ENCODE results near the gene LCN1.

The LCN1 gene

DNA sequence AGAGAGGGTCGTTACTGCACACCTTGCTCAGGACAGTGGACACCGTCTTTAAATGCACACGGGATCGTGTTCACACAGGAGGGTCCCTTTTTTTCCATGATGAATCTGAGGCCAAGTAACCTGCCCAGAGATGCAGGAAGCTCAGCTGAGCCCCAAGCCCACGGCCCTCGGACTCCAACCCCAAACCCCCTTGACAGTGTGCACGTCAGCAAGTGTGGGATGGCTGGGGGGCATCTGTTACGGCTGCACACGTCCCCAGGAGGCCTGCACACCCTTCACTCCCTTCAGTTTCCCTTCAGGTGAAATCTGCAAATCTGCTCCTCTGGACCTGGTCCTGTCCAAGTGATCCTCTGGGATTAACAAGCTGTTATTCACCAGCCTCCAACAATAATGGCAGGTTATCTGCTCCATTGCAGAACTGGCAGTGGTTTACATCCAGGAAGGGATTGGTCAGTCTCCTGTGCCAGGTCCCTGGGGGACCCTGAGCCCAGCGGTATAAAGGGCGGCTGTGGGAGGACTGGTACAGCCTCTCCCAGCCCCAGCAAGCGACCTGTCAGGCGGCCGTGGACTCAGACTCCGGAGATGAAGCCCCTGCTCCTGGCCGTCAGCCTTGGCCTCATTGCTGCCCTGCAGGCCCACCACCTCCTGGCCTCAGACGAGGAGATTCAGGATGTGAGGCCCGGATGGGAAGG is at the start of gene LCN1:
TSS of gene LCN1 (plus strand) at position 525 of the 692 bp plus-strand sequence. CDS start at position 583, 58 bp downstream.
- no peak for DNase-seq

DNA sequence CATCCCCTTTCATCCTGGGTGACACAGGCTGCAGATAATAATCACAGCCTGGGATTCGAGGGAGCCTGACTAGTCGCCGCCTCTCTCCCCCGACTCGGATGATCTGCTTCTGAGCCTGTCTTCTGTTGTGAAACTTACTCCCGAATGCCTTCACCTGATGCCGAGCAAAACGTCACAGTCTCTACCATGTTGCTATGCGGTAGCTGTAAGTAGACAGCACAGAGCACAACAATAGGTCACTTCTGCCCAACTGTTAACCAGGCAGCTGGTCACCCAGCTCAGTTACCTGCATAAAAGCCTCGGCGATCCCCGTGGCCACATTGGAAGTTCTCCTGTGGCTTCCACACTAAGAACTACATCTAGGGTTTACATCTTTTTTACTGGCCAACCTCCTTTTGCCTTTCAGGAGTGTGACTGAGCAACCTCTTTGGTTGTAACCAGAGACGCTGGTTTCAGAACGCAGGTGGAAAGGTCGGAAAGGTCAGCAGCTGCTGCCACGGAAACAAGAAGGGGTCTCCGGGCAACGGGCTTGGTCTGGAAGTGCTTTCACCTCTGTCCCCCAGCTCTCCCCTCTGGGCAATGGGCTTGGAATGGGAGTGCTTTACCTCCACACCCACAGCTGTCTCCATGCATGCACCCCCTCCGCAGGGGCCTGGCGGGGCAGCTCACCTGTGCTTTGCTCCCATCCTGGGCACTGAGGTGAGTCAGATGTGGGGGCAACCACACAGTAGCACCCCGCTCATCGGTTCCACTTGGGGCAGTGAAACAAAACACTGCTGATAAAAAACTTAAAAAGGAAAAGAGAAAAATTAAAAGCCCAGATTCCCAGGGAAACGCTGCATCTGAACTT is 49.2 kb upstream of the LCN1 start:
- no peak for DNase-seq

DNA sequence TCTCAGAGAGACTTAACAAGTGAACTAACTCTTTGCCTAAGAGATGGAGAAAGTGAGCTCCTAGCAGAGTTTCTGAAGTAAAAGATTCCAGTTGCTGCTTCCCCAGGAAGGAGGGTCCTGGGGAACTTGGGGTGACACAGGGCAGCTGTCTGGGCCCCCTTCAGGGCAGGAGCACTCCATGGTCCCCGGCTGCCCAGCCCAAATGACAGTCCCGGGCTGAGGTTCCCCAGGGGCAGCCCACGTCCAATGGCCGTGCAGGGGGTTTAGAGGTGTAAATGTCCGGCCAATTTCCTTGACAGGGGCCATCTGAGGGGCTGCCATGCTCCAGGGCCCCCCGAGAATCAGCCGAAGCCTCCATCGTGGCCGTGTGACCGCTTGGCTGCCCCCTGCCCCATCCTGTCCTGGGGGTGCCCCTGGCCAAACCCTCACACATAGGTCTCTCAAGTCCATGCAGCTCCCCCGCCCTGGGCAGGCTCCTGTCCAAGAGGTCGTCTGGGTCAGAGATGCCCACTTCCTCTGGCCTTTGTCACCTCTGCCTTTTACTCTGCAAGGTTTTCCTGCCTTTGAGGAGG is 47.2 kb upstream of the LCN1 start:
- no peak for DNase-seq

DNA sequence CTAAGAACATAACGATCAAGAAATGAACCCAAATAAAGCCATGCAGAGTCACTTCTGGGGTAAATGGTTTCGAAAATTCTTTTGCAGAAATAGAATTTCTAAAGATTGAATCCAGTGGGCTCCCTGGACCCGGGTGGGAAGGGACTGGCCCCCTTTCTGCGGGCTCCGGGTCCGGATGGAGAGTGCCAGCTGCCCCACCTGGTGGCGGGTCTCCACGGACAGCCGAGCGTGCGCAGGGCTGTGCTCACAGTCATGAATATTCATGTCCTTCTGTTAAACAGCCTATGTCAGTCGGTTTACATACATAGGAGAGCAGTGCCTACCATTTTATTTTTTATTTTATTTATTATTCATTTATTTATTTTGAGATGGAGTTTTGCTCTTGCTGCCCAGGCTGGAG is 46.3 kb upstream of the LCN1 start:
- no peak for DNase-seq

DNA sequence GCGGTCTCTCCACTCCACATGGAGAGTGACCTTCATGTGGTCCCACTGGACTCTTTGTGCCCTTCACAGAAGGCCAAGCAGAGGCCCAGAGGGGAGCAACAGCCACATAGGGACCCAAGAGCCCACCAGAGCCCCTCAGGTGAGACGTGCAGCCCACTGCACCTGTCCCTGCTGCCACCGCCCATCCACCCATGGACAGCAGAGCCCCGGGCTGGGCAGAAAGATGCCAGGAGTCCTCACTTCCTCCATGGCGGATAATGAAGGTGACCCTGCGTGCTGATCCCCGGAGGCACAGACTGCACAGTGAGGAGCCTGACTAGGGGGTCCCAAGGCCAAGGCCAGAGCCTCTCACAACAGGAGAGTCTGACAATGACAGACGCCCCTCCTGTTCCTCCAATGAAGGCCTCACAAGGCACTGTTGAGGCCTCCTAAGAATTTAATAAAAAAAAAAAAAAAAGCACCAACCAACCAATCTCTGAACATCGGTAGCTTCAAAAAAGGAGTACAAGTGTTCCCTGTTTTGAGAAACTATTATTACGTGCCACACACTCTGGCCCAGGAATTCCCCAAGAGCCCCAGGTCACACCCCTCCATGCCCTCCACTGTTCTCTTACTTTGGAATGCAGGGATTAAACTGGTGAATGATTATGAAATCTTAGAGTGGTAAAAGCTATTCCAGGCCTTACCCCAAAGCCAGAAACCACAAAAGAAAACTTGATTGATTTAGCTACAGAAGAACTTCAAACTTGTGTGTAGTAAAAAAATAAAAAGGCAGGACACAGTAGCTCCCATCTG is 44.5 kb upstream of the LCN1 start:
- DNase-seq, result no peak

DNA sequence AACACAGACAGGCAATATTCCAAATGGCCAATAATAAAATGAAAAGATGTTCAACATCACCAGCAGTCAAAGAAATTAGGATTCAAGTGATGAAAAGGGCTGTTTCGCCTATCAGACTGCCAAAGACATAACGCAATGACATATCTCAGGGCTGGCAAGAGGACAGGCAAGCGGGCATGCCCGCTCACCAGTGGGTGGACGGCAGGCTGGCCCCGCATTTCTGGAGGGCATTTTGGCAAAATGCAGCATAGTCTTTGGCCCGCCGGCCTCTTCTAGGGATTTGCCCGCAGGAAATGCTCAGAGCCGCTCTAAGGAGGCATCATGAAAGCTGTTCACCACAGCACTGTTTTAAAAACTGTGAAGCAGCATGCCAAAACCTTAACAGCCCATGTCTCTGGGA is 43.0 kb upstream of the LCN1 start:
- no peak for DNase-seq

DNA sequence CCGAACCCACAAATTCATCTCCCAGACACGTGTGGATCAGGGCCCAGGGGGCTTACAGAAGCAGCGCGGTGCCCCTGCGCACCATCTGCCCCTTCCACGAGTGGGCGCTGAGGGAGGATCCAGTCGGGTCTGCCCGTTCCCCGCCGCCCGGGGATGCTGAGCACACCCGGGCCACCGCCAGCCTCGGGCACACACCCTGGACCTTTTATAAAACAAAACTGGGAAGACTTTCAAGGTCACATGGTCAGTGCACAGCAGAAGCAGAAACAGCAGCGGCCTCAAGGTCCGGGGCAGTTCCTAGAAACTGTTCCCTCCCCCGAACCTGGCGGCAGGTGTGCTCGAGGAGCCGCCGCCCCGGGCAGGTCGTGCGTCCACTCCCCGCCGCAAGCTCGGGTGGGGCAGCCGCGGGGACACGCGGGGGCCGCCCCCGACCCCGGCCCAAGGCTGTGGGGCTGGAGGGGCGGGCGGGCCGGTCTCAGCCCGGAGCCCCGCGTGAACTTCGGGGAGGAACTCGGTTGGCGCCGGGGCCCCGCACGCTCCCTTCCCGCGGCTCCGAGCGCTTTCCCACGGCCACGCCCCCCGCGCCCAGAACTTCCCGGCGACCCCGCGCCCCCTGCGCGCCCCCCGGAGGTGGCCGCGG is 42.3 kb upstream of the LCN1 start:
- DNase-seq, result no peak

DNA sequence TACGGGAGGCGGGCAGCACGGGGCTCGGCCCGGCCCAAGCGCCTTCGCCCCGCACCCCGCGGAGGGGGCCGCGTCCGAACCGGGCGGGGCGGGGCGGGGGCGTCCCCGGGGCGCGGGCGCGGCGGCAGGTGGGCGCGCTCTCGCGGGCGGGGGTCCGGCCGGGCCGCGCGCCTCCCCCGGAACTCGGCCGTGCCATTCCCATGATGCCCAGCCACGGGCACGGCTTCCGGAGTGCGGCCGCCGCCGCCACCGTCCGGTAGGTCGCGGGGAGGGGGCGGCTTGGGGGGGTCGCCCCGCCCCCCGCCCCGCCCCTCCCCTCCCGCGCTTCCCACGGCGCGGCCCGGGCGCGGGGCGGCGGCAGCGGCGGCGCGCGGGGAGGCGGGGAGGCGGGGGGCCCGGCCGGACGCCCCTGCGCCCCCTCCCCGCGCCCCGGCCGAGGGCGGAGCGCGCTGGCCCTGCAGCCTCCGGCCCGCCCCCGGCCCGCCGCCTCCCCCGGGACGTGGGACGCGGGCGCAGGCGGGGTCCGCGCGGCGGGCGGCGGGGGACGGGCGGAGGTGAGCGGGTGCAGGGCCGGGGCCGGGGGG is 41.7 kb upstream of the LCN1 start, which contains the start of gene PPP1R26:
TSS of gene PPP1R26 (plus strand) at position 314 of the 584 bp plus-strand sequence. CDS start 4,729 bp downstream, outside the sequence.
- DNase-seq, result no peak

DNA sequence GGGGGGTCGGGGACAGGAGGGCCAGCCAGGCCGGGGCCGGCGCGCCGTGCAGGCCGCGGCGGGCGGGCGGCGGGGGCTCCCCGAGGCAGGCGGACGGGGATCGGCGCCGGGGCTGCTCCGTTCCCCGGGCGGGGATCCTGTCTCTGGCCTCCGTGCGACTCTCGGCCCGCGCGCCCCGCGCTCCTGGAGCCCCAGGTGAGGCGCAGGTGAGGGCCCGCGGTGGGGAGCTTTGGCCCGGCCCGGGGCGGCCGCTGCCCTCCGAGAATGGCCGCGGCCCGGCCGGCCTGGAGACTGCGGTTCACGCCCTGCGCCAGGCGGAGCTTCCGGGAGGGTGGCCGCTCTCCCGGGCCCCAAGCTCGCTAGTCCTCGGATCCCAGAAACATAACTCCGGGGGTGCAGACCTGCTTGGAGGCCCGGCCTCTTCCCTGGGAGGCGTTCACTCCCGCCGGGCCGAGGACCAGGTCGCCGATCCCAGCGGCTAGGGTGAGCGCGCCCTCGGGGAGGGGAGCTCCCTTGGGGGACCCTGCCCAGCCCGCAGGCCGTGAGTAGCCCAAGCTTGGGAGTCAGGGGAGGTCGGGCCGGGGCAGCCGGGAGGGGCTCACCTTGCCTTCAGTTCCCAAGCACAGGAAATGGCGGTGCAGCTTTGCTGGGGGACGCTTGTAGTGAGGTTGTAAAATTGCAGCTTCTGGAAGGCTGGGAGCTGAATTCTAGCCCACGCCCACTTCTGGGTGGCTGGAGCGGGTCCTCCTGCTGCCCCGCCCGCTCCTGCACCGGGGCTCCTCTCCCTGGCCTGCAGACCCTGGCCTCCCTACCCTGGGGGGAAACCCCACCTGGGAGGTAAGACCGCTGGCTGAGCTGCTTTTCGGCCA is 40.9 kb upstream of the LCN1 start:
- no peak for DNase-seq

DNA sequence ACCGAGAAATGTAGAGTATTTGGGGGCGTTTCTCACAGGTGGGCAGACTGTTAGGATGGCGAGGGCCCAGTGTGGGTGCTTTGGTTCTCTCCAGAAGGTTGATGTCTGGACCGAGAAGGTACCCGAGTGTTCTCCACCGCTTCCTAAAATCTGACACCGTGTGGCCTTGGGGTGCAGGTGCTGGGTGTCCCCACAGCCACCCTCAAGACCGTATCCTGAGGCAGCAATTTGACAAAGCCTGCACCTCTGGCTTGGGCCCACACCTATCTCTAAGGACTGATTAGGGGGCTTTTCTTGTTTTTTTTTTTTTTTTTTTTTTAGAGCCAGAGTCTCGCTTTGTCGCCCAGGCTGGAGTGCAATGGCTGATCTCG is 40.3 kb upstream of the LCN1 start:
- DNase-seq, result no peak

DNA sequence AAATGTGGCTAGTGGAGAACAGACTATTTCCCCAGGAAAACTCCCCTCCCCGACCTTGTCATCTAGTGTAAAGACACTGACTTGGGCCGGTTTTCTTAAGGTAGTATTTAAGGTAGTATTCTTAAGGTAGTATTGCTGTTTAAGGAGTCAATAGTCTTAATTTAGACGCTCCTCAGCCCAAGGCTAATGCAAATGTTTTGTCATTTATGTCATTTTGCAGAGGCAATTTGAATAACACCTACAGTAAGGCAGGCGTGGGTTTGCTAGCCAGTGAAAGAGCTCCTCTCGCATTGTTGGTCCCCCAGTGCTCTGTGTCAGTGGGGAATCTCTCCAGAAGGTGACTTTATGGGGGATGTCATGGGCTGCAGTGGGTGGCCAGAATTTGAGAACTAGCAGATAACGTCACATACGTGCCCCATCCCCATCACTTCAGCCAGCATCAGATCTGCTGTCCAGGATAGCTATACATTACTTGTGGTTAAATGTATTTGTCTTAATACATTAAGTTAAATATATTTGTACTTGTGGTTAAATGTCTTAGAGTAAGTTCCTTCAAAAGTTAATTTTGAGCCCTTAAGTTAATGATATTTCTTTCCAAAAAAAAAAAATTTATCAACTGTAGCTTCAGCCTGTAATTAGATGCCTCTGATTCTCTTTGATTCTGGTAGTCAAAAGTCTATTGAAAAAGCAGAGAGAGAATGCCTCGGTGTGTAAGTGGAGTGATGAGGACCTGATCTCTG is 39.1 kb upstream of the LCN1 start:
- no peak for DNase-seq

DNA sequence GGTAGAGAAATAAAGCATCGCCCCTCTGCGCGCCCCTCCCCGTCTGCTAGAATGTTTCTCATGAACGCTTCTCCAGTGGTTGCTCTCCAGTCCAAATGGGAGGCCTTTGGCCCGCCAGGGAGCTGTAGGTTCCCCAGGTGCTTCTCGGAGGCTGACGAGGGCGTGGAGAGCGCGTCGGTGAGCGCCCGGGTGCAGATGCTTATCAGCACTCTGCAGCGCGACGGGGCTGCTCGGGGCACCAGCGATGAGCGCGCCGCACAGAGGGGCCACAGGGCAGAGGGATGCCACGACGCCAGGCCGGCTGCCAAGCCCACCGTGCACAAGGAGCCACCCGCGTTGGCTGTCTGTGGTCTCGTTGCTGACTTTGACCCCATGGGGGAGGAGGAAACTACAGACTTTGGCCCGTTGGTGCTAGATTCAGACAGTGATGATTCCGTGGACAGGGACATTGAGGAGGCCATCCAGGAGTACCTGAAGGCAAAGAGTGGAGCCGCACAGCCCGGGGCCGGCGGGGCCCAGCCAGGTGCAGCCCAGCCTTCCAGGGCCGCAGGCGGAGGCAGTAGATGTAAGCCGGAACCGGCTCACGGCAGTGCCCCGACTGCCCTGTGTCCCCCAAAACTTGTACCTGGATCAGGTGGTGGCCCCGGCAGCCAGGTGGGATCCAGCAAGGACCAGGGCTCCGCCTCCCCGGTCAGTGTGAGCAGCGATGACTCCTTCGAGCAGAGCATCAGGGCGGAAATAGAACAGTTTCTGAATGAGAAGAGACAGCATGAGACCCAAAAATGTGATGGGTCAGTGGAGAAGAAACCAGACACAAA is 36.6 kb upstream of the LCN1 start:
- no peak for DNase-seq

DNA sequence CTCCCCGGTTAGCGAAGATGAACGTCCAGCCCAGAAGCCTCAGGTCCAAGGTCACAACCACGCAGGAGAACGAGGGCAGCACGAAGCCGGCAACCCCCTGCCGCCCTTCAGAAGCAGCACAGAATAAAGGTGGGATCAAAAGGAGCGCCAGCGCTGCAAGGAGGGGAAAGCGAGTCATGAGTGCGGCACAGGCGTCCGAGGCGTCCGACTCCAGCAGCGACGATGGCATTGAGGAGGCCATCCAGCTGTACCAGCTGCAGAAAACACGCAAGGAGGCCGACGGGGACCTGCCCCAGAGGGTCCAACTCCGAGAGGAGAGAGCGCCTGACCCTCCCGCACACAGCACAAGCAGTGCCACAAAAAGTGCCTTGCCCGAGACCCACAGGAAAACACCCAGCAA is 35.9 kb upstream of the LCN1 start:
- DNase-seq, result no peak

DNA sequence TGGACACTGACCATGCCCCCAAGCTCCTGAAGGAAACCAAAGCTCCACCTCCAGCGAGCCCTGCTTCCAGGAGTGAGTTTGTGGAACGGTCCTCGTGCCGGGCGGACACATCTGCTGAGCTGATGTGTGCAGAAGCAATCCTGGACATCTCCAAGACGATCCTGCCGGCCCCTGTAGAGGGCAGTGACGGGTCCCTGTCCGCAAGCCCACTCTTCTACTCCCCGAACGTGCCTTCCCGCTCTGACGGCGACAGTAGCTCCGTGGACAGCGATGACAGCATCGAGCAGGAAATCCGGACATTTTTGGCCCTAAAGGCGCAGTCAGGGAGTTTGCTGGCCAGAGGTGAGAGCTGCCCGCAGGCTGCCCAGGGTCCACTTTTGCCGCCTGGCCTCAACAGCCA is 35.4 kb upstream of the LCN1 start:
- DNase-seq, result no peak

DNA sequence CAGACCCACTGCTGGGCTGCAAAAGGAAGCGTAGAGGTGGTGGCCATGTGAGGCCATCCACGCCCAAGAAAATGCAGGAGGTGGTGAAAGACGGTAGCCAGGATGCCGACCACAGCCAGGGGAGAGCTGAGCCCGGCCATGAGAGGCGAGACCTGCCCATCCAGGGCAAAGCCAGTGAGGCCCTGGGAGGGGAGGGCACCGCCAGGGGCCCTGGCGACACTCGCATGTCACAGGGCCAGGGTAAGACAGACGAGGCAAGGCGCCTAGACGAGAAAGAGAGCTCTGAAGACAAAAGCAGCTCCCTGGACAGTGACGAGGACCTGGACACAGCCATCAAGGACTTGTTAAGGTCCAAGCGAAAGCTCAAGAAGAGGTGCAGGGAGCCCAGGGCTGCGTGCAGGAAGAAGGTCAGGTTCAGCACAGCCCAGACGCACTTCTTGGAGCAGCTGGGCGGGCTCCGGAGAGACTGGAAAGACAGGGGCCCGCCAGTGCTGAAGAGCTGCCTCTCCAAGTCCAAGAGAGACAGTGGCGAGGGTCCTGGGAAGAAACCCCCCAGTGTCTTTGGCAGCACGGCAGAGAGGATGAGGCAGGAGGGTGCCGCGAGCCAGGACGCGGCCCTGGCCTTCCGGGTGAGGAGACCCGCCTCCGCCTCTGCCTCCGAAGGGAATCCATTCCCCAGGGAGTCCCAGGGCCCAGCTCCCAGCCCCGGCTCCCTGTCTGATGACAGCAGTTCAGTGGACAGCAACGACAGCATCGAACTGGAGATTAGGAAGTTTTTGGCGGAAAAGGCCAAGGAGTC is 34.8 kb upstream of the LCN1 start:
- no peak for DNase-seq

DNA sequence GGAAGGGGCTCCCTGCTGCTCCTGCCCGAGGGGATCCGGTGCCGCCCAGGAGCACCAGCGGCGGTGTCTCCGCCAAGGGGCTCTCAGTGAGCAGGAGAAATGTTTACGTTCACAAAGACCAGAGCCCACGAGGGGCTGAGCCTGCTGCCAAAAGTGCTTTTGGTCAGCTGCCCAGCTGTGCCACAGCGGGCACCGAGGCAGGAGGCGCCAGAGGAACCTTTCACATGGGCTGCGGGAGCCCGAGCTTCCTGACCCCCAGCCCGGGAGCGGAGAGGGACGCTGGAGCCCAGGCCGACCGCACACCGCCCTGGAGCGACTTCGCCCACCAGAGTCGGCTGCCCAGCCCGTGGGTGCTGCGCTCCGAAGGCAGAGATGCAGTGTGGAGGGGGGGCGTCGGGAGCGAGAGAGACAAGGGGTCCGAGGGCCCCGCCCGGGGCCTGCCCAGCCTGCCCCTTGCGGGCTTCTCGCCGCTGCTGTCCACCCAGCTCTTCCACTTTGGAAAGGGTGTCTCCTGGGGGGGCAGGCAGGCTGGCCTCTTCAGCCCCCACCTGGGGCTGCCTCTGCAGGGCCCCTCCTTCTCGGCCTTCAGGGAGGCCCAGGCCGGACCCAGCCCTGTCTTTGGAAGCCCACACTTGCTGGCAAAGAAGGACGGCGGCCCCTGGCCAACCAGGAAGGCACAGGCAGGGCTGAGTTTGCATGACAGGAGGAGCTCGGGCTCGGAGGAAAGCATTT is 33.8 kb upstream of the LCN1 start:
- DNase-seq, result no peak

DNA sequence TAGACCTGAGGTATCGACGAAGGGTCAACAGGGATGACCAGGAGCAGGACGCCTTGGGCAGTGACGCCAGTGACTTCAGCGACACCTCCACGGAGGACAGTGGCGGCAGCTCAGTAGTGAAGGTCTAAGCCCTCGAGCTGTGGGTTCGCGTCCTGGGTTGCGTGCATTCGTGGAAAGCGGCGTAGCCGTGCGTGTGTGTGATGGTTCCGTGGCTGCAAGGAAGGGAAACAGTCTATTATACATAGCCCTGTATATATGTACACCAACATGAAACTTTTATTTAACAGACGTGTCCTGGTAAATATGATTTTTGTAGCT is 33.3 kb upstream of the LCN1 start:
- no peak for DNase-seq

DNA sequence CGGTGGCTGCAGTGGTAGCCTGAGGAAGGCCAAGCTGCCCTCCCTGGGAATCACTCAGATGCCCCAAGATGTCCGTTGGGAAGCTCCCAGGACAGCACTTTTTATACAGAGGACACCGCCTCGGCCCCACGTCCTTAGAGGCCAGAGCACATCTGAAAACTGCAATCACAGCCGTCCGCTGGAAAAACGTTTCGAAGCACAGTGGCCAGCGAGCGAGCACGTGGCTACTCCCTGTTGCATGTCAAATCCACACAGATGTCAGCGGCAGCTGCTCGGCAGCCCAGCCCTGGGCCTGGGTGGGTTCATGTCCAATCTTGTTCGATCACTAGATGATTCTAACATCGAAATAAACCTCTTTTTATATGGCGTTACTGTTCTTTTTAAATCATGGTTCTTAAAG is 32.7 kb upstream of the LCN1 start:
- no peak for DNase-seq

All from T1000 (cell line).